ENCODE results near the gene SMIM29. TPM values are rescaled to one million over a fixed set of nuclear protein-coding genes. Genes with fewer than 3 reads are reported as not detected.

Gene SMIM29
- total and polyA plus RNA-seq, 4 experiments from 2014 or later: 29.7 to 66.5 (median 40.8) TPM

- Histone ChIP-seq H3K36me3 (ENCODE audit: insufficient read depth, low read length) (no peaks in the 10 kb centered on the region), H3K9me3 (ENCODE audit: control insufficient read depth in 1 of 2, low read length in 2 of 2) (no peaks in the 10 kb centered on the region), H3K27ac (ENCODE audit: low read depth, low read length) (no peak overlapping the region), H3K27me3 (ENCODE audit: insufficient read depth, low read length) (no peaks in the 10 kb centered on the region), H3K4me3 (ENCODE audit: low read length in 2 of 2) (no peak overlapping the region), H3K4me1 (ENCODE audit: insufficient read depth, low read length) (peaks cover 3% of the 10 kb centered on the region)
- CTCF ChIA-PET (ENCODE audit: partially characterized antibody): interaction anchor here (0.7 to 4.2 kb wide), 5 partner anchors 9 to 213 kb away, joined by 3 to 13 read pairs (median 4); partner anchors contain the start of gene SMIM29
- H3K27me3 Mint-ChIP-seq: no peaks in the 10 kb centered on the region
- H3K4me1 Mint-ChIP-seq: peaks cover 0 to 3% (median 1%) of the 10 kb centered on the region in 4 donors
- H3K27ac Mint-ChIP-seq: peak overlapping the region in 1 of 7 donors; percentile 30
- no peaks in the 10 kb centered on the region for H3K36me3 Mint-ChIP-seq
- POLR2A ChIA-PET (ENCODE audit: partially characterized antibody): interaction anchor here (0.6 kb wide), 1 partner anchor 36 kb away, joined by 3 read pairs; no protein-coding TSS in a partner anchor
- no peak overlapping the region for H3K4me3 Mint-ChIP-seq
- intact Hi-C loops (cut with micrococcal nuclease): no loop called here
- DNase-seq: no peak
- H3K9me3 Mint-ChIP-seq: no peaks in the 10 kb centered on the region
Measured at GRCh38 chr6:34201455-34202107, 47.2 kb downstream of the SMIM29 start.

DNA sequence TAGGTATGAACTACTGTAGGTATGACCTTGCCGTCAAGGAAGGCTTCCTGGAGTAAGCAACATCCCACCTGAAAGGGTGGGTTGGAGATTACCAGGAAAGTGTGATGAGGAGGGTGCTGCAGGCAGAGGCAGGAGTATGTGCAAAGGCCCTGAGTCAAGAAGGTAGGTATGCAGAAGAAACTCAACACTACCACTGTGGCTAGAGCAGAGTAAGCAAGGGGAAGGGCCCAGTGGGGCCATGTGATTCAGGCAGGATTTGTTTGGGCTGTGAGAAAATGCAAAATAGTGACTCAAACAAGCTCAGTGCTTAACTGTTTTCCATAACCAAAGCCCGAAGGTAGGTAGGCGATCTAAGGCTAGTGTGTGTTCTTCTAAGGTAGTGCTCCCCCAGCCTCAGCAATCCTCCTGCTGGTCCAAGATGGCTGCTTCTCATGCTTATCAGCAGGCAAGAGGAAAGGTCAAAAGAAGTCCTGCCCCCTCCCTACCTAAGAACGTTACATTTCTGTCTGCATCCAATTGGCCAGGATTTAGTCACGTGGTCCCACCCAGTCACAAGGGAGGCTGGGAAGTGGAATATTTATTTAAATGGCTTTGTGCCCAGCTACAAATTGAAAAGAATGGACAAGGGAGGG is 48.4 kb downstream of the SMIM29 start:
- Histone ChIP-seq H3K9me3 (ENCODE audit: control insufficient read depth in 1 of 2, low read length in 2 of 2) (no peaks in the 10 kb centered on the region), H3K4me1 (ENCODE audit: insufficient read depth, low read length) (peaks cover 9% of the 10 kb centered on the region), H3K4me3 (ENCODE audit: low read length in 2 of 2) (no peak overlapping the region), H3K27me3 (ENCODE audit: insufficient read depth, low read length) (no peaks in the 10 kb centered on the region), H3K36me3 (ENCODE audit: insufficient read depth, low read length) (no peaks in the 10 kb centered on the region), H3K27ac (ENCODE audit: low read depth, low read length) (no peak overlapping the region)
- Mint-ChIP-seq H3K4me3 (no peak overlapping the region), H3K36me3 (no peaks in the 10 kb centered on the region), H3K9me3 (no peaks in the 10 kb centered on the region), H3K27me3 (no peaks in the 10 kb centered on the region), H3K4me1 (peaks cover 0 to 9% (median 5%) of the 10 kb centered on the region in 4 donors), H3K27ac (peak overlapping the region in 3 of 7 donors; percentile 56 to 81 (median 71))
- POLR2A ChIA-PET (ENCODE audit: partially characterized antibody): no interaction called here
- intact Hi-C loops (cut with micrococcal nuclease): no loop called here
- DNase-seq: no peak
- CTCF ChIA-PET (ENCODE audit: partially characterized antibody): interaction anchor here (2.6 to 4.2 kb wide), 3 partner anchors 10 to 49 kb away, joined by 10 to 13 read pairs (median 13); partner anchors contain the start of gene SMIM29

DNA sequence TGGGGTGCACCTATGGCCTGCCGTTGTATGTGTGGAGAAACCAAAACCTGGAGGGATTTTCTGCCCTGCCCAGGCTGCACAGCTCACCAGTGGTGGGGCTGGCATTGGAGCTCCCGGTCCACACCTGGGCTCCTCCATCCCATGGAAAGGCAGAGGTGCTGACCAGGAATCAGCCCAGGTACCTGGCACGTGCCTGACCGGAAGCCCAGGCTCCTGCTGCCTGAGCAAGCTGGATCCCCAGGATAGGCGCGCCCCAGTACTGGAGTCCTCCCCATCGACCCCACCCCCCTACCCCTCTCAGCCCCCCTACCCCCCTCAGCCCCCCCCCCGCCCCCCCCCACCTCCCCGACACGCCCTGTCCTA is 52.0 kb downstream of the SMIM29 start:
- peak overlapping the region in 3 of 7 donors; percentile 7 to 78 (median 78) for H3K27ac Mint-ChIP-seq

More for the DNA sequence above, 52.0 kb downstream of the SMIM29 start:
- H3K4me3 Mint-ChIP-seq: peak overlapping the region; percentile 79 to 89 (median 85)
- no peaks in the 10 kb centered on the region for H3K9me3 Mint-ChIP-seq
- peaks cover 2 to 9% (median 5%) of the 10 kb centered on the region in 4 donors for H3K4me1 Mint-ChIP-seq
- no peaks in the 10 kb centered on the region for H3K27me3 ChIP-seq (ENCODE audit: insufficient read depth, low read length)
- peak overlapping the region; percentile 48 for H3K27ac ChIP-seq (ENCODE audit: low read depth, low read length)
- H3K36me3 Mint-ChIP-seq: no peaks in the 10 kb centered on the region
- H3K4me3 ChIP-seq (ENCODE audit: low read length in 2 of 2): peak overlapping the region; percentile 47 to 58
- no peaks in the 10 kb centered on the region for H3K9me3 ChIP-seq (ENCODE audit: control insufficient read depth in 1 of 2, low read length in 2 of 2)
- no peaks in the 10 kb centered on the region for H3K27me3 Mint-ChIP-seq
- ChIA-PET CTCF (ENCODE audit: partially characterized antibody) (interaction anchor here (0.9 to 5.3 kb wide), 25 partner anchors 8 to 1008 kb away, joined by 3 to 60 read pairs (median 6); partner anchors contain the start of genes HMGA1 and SMIM29), POLR2A (ENCODE audit: partially characterized antibody) (interaction anchor here (0.8 to 2.9 kb wide), 7 partner anchors 15 to 218 kb away, joined by 3 to 24 read pairs (median 10); partner anchors contain the start of genes HMGA1 and SMIM29)
- H3K4me1 ChIP-seq (ENCODE audit: insufficient read depth, low read length): peaks cover 9% of the 10 kb centered on the region
- no peaks in the 10 kb centered on the region for H3K36me3 ChIP-seq (ENCODE audit: insufficient read depth, low read length)
- intact Hi-C loops (cut with micrococcal nuclease): loop anchor here (1.0 to 2.0 kb wide), 7 partner anchors 24 to 412 kb away; partner anchors contain the start of genes HMGA1, NUDT3 and SMIM29
- DNase-seq: no peak

Small RNAs within 50 kb of the gene (microRNA-seq; reads per million reads assigned to microRNA genes)
- not detected for gene MIR6835 (ENCODE audit: borderline microRNAs expressed, borderline number of aligned reads, borderline replicate concordance)

Other genes starting within 250 kb of the SMIM29 start
- under 1 TPM in 1 of 2 experiments, not detected in 1; 0.09 TPM for gene GRM4, start 102.9 kb downstream of the SMIM29 start, total RNA-seq
- not detected for gene GRM4, start 102.9 kb downstream of the SMIM29 start, polyA plus RNA-seq
- gene HMGA1, start 12.1 kb downstream of the SMIM29 start, total RNA-seq: 10 to 100 TPM; 74.7 to 77.5 TPM
- 10 to 100 TPM; 25.4 to 40.8 TPM for gene HMGA1, start 12.1 kb downstream of the SMIM29 start, polyA plus RNA-seq
- gene NUDT3, start 143.7 kb upstream of the SMIM29 start, total RNA-seq: 10 to 100 TPM; 25.9 TPM
- gene NUDT3, start 143.7 kb upstream of the SMIM29 start, polyA plus RNA-seq: 10 to 100 TPM in 1 of 2 donors, 1 to 10 TPM in 1; 7.0 to 10.2 TPM
- 1,000 to 10,000 TPM; 2,689 to 2,757 TPM for gene RPS10, start 177.1 kb upstream of the SMIM29 start, total RNA-seq
- 1,000 to 10,000 TPM; 1,588 to 1,682 TPM for gene RPS10, start 177.1 kb upstream of the SMIM29 start, polyA plus RNA-seq
- 1 to 10 TPM; 2.0 to 2.3 TPM for gene PACSIN1, start 217.1 kb upstream of the SMIM29 start, total RNA-seq
- gene PACSIN1, start 217.1 kb upstream of the SMIM29 start, polyA plus RNA-seq: under 1 TPM in 1 of 2 donors, not detected in 1; 0.92 TPM

Measured in CD4-positive, alpha-beta memory T cell (primary cell).